22Rv1 (cell line): ENCODE data around the gene SUSD6.

Experiments used
- ZFX ChIP-seq: fragments of 450-650 bp; IDR thresholded peaks from 2 replicates; pipeline ENCODE4 v1.6.1; 2017; ENCODE audit warnings: antibody characterized with exemption, borderline replicate concordance
- TF ChIP-seq, protein P1 (sequence below): fragments of 450-650 bp; IDR thresholded peaks from 2 replicates; pipeline ENCODE4 v1.5.1; 2017; ENCODE audit warnings: mild to moderate bottlenecking

DNA sequence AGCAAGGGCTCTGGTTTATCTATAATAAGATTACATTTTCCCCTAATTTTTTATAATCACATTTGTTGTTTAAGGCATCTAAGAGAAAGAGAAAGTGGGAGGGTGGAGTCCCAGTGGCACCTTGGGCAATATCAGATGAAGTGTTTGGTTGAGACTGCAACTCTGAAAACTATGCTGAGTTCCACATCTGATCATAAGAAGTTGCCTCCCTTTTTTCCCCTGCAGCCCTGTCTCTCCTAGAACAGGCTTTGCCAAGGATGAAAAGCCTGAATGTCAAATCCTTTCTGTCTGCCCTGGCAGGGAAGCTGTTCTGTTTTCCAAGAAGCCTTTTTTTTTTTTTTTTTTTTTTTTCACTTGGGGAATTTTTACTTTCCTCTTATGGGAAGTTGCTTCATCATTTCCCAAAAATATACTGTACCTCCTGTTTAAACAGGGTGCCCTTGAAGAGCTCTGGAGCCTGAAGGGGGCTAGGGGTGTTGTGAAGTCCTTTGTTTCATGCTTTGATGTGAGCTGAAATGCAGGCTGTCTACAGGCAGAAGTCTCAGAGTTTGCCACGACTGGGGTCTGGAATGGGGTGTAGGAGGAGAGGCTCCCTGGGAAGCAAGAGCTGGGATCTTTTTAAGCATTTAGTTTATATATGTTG lies 71.3 kb downstream of the SUSD6 start:
- TF ChIP-seq, protein P1, sequence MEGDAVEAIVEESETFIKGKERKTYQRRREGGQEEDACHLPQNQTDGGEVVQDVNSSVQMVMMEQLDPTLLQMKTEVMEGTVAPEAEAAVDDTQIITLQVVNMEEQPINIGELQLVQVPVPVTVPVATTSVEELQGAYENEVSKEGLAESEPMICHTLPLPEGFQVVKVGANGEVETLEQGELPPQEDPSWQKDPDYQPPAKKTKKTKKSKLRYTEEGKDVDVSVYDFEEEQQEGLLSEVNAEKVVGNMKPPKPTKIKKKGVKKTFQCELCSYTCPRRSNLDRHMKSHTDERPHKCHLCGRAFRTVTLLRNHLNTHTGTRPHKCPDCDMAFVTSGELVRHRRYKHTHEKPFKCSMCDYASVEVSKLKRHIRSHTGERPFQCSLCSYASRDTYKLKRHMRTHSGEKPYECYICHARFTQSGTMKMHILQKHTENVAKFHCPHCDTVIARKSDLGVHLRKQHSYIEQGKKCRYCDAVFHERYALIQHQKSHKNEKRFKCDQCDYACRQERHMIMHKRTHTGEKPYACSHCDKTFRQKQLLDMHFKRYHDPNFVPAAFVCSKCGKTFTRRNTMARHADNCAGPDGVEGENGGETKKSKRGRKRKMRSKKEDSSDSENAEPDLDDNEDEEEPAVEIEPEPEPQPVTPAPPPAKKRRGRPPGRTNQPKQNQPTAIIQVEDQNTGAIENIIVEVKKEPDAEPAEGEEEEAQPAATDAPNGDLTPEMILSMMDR = no peak
- TF ChIP-seq ZFX = no peak
